Colonic mucosa (tissue), 4 donors: ENCODE data around the gene SAP30BP. TPM values are rescaled to one million over a fixed set of nuclear protein-coding genes. Genes with fewer than 3 reads are reported as not detected.
A peak's percentile ranks its signal among the peaks of the same experiment; 100 is the strongest.
"Not testable (repeated sequence)": the region's sequence is repeated elsewhere in the genome, so short reads cannot be mapped to it uniquely, and the experiment has no call there.

Experiments
- DNase-seq: peaks from one replicate; pipeline ENCODE4 v3.0.0-alpha.2; 2020
- H3K27ac ChIP-seq: fragments of 200-600 bp; one replicate; pipeline ENCODE4 v1.8.0; 2021
- H3K27me3 ChIP-seq: fragments of 200-600 bp; one replicate; pipeline ENCODE4 v1.8.0; 2021
- H3K36me3 ChIP-seq: fragments of 200-600 bp; one replicate; pipeline ENCODE4 v1.8.0; 2021
- H3K4me1 ChIP-seq: fragments of 200-600 bp; one replicate; pipeline ENCODE4 v1.8.0; 2021; ENCODE audit warnings: mild to moderate bottlenecking
- H3K4me3 ChIP-seq: fragments of 200-600 bp; one replicate; pipeline ENCODE4 v1.8.0; 2021
- H3K9ac ChIP-seq, 2 donors: one replicate each; pipeline ENCODE4 v1.7.0; 2013; ENCODE audit warnings: control low read depth in 2 of 2, low read depth in 2 of 2, low read length in 2 of 2
- H3K9me3 ChIP-seq: fragments of 200-600 bp; one replicate; pipeline ENCODE4 v1.8.0; 2021
- intact Hi-C: fragments of 100-400 bp; cut with DNase I; formaldehyde crosslinking; loops from one replicate; pipeline ENCODE4 v1.14.1; 2022
- total RNA-seq, 2 donors: library from RNA; stranded (reverse); fragmentation: NEBNext Ultra II Directional in 1 of 2; extraction: Animal tissue kit (Norgen Biotek cat#: 25700) in 1 of 2; gene quantifications; one replicate each; pipeline ENCODE4 v1.2.1, GENCODE V29; 2021
- TF ChIP-seq, protein P1 (sequence below): fragments of 200-600 bp; IDR thresholded peaks from one replicate; pipeline ENCODE4 v1.8.0; 2022; ENCODE audit warnings: antibody characterized with exemption, mild to moderate bottlenecking
- donor health status: healthy.
- donor health status: DM: no; HTN: no; CAD: no.
- donor health status: DM: no; HTN: no; CAD: no.

The SAP30BP gene
- total RNA-seq, 2 donors from 2014 or later = 68.0 to 68.1 TPM

DNA sequence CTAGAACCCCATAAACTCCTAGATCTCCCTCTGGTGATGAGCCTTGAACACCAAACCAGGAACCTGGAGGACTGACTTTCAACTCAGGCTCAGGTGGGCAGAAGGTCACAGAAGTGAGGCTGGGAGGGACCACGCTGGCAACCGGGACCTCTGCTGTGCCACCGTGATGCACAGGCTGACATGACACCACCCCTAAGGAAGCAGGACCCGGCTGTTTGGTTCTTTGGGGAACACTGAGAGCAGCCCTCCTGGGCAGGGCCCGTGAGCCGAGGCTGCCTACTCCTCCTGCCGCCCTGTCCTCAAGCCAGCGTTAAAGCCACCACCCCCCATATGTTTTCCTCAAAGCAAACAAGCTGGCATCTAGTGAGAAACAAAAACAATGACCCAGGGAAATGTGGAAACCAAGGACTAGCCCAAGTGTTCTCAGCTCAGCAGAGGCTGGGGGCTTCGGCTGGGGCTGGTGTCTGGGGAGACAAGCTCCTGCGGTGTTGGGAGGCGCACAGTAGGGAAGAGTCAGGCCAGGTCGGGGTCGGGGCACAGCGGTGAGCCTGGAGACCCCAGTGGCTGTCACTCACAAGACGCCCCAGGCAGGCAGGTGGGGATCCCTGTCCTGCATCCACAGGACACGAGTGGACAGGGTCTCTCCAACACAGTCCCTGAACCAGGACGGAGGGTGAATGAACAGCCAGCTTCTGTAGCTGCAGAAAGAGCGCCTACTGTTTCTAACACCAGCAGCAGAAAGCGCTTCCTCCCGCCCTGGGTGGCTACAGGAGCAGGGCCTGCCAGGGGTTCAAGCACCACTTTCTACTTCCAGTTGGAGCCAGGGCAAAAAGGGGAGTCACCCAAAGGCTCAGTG, 32.2 kb upstream of the SAP30BP start:
- intact Hi-C loops = loop anchor here (5.0 kb wide), 1 partner anchor 112 kb away; no protein-coding TSS in a partner anchor
- Histone ChIP-seq H3K27ac (peak overlapping the region; percentile 36), H3K36me3 (no peaks in the 10 kb centered on the region), H3K4me3 (no peak overlapping the region), H3K27me3 (no peaks in the 10 kb centered on the region), H3K9ac (peak overlapping the region; percentile 64 to 71), H3K9me3 (no peaks in the 10 kb centered on the region), H3K4me1 (peaks cover 22% of the 10 kb centered on the region)
- TF ChIP-seq, protein P1, sequence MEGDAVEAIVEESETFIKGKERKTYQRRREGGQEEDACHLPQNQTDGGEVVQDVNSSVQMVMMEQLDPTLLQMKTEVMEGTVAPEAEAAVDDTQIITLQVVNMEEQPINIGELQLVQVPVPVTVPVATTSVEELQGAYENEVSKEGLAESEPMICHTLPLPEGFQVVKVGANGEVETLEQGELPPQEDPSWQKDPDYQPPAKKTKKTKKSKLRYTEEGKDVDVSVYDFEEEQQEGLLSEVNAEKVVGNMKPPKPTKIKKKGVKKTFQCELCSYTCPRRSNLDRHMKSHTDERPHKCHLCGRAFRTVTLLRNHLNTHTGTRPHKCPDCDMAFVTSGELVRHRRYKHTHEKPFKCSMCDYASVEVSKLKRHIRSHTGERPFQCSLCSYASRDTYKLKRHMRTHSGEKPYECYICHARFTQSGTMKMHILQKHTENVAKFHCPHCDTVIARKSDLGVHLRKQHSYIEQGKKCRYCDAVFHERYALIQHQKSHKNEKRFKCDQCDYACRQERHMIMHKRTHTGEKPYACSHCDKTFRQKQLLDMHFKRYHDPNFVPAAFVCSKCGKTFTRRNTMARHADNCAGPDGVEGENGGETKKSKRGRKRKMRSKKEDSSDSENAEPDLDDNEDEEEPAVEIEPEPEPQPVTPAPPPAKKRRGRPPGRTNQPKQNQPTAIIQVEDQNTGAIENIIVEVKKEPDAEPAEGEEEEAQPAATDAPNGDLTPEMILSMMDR = no peak
- DNase-seq = no peak

DNA sequence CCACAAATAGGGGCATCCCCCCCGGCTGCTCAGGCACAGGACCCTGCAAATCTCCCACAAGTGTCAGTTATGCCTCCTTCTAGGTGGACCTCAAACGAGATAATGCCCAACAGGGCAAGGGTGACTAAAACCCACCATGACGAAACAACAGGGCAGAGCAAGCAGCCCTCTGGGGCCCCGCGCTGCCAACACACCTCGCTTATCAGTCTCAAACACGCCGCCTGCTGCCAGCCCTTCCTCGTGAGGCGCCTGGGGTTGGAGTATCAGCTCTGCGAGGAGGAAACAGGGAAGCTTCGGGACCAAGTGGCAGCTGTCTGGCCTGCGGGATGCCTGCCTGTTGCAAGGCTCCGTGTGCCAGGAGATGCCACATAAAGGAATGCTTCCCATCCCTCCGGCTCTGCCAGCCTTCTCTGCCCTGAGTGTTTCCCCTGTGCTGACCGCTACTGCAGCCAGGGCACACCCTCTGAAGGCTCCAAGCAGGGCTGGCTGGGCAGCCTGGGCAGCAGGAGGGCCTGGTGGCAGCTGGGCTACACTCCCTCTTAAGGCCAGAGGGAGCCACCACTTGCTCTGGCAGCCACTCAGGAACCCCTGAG, 31.4 kb upstream of the SAP30BP start:
- TF ChIP-seq, protein P1 = no peak
- DNase-seq = peak; percentile 71
- Histone ChIP-seq H3K9me3 (no peaks in the 10 kb centered on the region), H3K27me3 (no peaks in the 10 kb centered on the region), H3K4me3 (no peak overlapping the region), H3K9ac (peak overlapping the region; percentile 39 to 64), H3K36me3 (no peaks in the 10 kb centered on the region), H3K4me1 (peaks cover 22% of the 10 kb centered on the region), H3K27ac (peak overlapping the region; percentile 36)
- intact Hi-C loops = no loop called here

DNA sequence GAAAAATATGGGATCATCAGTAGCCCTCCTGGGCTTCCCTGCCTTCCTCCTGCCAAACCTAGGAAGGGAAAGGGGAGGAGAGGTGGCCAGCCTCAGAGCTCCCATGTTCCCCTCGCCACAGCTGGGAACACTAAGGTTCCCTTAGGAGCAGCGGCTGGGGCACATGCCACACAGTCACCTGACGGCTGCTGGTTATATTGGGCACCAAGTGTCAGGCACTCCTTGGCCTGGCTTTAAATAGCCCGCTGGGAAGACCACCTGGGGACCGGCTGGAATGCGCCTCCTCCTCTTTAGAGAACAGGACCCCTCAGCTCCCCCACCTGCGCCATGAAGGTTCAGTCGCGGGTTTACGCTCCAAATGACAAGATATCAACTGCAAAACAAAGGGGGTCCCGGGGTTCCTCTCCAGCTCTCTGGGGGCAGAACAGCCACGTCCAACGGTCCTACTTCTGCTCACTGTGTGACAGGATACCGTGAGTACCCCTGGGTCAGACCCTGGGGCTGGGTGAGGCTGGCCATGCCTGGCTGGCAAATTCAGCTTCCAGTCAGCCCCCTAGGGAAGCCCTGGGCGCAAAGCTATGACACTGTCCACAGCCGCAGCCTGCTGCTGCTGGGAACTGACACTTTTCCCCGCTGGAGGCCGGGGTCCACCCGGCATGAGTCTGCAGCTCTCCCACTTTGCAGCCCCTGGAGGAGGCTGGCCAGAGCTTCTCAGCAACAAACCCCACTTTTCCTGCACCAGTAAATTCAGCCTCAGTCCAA, 30.6 kb upstream of the SAP30BP start:
- Histone ChIP-seq H3K9ac (peak overlapping the region; percentile 44 to 64), H3K36me3 (no peaks in the 10 kb centered on the region), H3K27ac (no peak overlapping the region), H3K4me3 (no peak overlapping the region), H3K4me1 (peaks cover 22% of the 10 kb centered on the region), H3K9me3 (no peaks in the 10 kb centered on the region), H3K27me3 (no peaks in the 10 kb centered on the region)
- intact Hi-C loops = no loop called here
- TF ChIP-seq, protein P1 = no peak
- no peak for DNase-seq

DNA sequence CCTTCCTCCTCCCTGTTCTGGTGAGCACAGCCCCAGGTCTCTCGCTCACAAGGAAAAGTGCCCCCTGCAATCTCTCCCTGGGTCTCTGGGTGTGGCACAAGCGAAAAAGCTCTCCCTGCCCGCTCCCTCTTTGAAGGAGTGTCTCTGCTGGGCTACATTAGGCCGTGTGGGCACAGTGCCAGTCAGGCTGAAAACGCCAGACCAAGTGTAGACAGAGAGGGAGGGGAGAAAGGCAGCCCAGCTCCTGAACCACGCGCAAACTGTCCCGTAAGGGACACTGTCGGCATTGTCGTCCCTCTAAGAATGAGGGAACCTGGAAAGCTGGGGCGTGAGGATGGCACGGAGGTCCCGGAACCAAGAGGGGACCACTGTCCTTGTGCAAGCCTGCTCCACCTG, 30.0 kb upstream of the SAP30BP start:
- Histone ChIP-seq H3K36me3 (no peaks in the 10 kb centered on the region), H3K4me1 (peaks cover 24% of the 10 kb centered on the region), H3K4me3 (no peak overlapping the region), H3K27ac (no peak overlapping the region), H3K27me3 (no peaks in the 10 kb centered on the region), H3K9me3 (no peaks in the 10 kb centered on the region), H3K9ac (peak overlapping the region; percentile 28 to 64)
- peak; percentile 49 for DNase-seq
- TF ChIP-seq, protein P1 = no peak
- intact Hi-C loops = no loop called here

DNA sequence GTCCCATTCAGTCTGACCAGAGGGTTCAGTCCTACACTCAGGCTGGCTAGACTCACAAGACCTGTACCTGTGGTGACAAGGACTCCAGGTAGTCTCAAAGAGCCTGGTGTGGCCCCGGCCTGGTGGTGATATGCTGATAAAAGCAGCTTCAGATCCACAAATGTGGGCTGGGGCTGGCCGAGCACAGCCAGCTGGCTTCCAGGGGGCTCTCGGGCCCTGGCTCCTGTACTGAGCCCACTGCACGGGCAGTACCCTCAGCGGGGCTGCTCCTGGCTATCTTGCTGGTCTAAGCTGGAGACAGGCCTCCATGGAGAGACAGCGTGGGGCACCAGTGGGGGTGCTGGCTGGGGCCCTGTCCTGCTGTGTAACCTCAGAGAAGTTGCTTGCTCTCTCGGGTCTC, 29.6 kb upstream of the SAP30BP start:
- H3K4me3 ChIP-seq = no peak overlapping the region
- DNase-seq = no peak

DNA sequence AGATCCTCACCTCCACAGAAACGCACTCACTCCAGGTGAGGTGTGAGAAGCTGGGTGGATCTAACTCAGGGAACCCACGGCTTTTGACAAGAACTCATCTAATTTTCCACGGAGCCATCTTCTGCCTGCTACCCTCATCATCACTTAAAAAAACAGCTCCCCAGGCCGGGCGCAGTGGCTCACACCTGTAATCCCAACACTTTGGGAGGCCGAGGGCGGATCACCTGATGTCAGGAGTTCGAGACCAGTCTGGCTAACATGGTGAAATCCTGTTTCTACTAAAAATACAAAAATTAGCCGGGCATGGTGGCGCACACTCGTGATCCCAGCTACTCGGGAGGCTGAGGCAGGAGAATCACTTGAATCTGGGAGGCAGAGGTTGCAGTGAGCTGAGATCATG, 29.1 kb upstream of the SAP30BP start:
- not testable (repeated sequence) for H3K36me3 ChIP-seq, H3K27ac ChIP-seq

More for the DNA sequence above, 29.6 kb upstream of the SAP30BP start:
- Histone ChIP-seq H3K9ac (peak overlapping the region; percentile 28 to 64), H3K36me3 (no peaks in the 10 kb centered on the region), H3K9me3 (no peaks in the 10 kb centered on the region), H3K27ac (no peak overlapping the region), H3K4me1 (peaks cover 24% of the 10 kb centered on the region), H3K27me3 (no peaks in the 10 kb centered on the region)
- intact Hi-C loops = no loop called here
- TF ChIP-seq, protein P1 = no peak

More for the DNA sequence above, 29.1 kb upstream of the SAP30BP start:
- H3K27me3 ChIP-seq, DNase-seq, H3K4me3 ChIP-seq, H3K9ac ChIP-seq, intact Hi-C loops, H3K9me3 ChIP-seq: not testable (repeated sequence)
- H3K4me1 ChIP-seq = peaks cover 23% of the 10 kb centered on the region
